Body of pancreas (tissue), 4 donors: ENCODE data around the gene KRTAP22-1.

Source experiments
- CTCF ChIP-seq, 7 experiments: fragments of 450-650 bp in 4 of 7; fragments of 200-600 bp in 3 of 7; sonication (generic) in 3 of 7; IDR thresholded peaks; one replicate each; pipeline ENCODE4 v1.5.1; 2016 to 2019; ENCODE audit warnings: antibody characterized with exemption in 7 of 7
- POLR2A ChIP-seq, 3 donors: fragments of 450-650 bp; IDR thresholded peaks; one replicate each; pipeline ENCODE4 v1.6.1; 2016; ENCODE audit warnings: antibody characterized with exemption in 3 of 3, mild to moderate bottlenecking in 2 of 3

GRCh38 chr21:30628109-30628508, 27.2 kb downstream of the KRTAP22-1 start:
- TF ChIP-seq CTCF (IDR thresholded peaks at IDR 0.05) (no peak), POLR2A (IDR thresholded peaks at IDR 0.05) (no peak)
